Stimulated activated CD4-positive, alpha-beta T cell treated with anti-CD3 and anti-CD28 coated beads, TNF-alpha, amount 100 ng/mL, for 4 hours (primary cell): ENCODE measurements around the gene QPRT.
"Not testable (repeated sequence)": the region's sequence is repeated elsewhere in the genome, so short reads cannot be mapped to it uniquely, and the experiment has no call there.

ENCODE experiments used
- DNase-seq, 3 experiments: peaks; one replicate each; pipeline ENCODE4 v3.0.0-alpha.2; 2020; ENCODE audit warnings: low read depth in 3 of 3

The QPRT gene

GRCh38 chr16:29662729-29663015 is 16.3 kb upstream of the QPRT start:
- DNase-seq = peak in 1 of 3 experiments; percentile 12

- peak in 1 of 3 experiments; percentile 21 for DNase-seq
These were observed 15.8 kb upstream of the QPRT start, which contains the start of gene SPN for GRCh38 chr16:29663016-29663806. SPN (plus strand) TSS chr16:29663247; CDS start chr16:29663729, 482 bp downstream.

DNA sequence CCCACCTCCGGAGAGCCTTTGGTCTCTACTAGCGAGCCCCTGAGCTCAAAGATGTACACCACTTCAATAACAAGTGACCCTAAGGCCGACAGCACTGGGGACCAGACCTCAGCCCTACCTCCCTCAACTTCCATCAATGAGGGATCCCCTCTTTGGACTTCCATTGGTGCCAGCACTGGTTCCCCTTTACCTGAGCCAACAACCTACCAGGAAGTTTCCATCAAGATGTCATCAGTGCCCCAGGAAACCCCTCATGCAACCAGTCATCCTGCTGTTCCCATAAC is 15.2 kb upstream of the QPRT start:
- no peak for DNase-seq

DNA sequence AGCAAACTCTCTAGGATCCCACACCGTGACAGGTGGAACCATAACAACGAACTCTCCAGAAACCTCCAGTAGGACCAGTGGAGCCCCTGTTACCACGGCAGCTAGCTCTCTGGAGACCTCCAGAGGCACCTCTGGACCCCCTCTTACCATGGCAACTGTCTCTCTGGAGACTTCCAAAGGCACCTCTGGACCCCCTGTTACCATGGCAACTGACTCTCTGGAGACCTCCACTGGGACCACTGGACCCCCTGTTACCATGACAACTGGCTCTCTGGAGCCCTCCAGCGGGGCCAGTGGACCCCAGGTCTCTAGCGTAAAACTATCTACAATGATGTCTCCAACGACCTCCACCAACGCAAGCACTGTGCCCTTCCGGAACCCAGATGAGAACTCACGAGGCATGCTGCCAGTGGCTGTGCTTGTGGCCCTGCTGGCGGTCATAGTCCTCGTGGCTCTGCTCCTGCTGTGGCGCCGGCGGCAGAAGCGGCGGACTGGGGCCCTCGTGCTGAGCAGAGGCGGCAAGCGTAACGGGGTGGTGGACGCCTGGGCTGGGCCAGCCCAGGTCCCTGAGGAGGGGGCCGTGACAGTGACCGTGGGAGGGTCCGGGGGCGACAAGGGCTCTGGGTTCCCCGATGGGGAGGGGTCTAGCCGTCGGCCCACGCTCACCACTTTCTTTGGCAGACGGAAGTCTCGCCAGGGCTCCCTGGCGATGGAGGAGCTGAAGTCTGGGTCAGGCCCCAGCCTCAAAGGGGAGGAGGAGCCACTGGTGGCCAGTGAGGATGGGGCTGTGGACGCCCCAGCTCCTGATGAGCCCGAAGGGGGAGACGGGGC is 14.7 kb upstream of the QPRT start:
- DNase-seq = no peak

DNA sequence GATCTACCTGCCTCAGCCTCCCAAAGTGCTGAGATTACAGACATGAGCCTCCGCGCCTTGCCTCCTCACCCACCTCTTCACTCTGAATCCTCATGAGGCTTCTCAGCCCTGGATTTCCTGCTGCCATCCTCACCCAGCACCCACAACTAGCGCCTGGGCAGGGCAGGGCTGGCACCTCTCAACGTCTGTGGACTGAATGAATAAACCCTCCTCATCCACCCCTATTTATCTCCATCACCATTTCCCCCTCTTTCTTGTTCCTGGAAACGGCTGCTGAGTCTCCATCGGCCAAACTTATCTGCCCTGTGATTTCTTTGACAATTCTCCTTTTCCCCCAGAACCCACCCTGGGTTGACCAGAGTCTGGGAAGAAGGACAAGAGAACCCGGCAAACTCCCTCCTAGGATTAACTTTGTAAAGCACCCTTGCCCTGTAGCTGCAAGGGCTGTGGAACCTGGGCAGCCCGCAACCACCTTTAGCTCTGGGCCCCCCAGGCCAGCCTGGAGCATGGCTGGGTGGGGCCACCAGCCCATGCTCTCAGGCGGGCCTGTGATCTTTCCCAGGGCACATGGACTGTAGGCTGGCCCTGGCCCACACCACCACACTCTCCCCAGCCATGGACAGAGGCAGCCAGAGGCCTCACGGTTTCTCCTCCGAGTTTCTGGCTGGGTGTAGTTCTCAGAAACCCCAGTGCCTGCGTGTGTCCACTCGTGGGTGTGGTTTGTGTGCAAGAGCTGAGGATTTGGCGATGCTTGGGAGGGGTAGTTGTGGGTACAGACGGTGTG is 13.5 kb upstream of the QPRT start:
- DNase-seq = peak in 1 of 3 experiments; percentile 9

GRCh38 chr16:29667322-29667610 is 11.7 kb upstream of the QPRT start:
- DNase-seq = not testable (repeated sequence)

DNA sequence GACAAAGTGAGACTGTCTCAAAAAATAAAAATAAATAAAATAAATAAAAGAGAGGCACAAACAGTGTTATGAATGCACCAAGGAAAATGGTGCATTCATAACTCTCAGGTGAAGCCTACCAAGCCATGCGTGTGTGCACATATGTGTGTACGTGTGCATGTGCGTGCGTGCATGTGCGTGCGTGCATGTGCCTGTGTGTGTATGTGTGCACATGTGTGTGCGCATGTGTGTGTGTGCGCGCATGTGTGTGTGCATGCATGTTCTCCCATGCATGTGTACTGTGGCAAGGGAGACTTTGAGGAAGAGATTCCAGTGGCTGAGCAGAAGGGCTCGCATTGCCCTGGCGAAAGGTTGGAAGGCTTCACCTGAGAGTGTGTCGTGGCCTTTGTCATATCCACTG is 11.2 kb upstream of the QPRT start:
- no peak for DNase-seq

DNA sequence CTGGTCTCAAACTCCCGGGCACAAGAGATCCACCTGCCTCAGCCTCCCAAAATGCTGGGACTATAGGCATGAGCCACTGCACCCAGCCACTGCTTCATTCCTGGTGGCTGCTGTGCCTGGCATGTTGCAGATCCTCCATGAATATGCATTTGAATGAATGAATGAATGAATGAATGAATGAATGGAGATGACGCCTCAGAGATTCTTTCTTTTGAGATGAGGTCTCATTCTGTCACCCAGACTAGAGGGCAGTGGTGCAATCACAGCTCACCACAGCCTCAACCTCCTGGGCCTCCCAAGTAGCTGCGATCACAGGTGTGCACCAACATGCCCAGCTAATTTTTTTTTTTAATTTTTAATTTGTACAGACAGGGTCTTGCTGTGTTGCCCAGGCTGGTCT is 10.7 kb upstream of the QPRT start:
- DNase-seq = no peak

GRCh38 chr16:29673501-29673900 is 5.5 kb upstream of the QPRT start:
- no peak for DNase-seq

GRCh38 chr16:29674188-29674587 is 4.8 kb upstream of the QPRT start:
- DNase-seq = no peak

GRCh38 chr16:29675811-29676643 is 3.0 kb upstream of the QPRT start:
- DNase-seq = no peak

GRCh38 chr16:29676989-29677785 is 1.8 kb upstream of the QPRT start:
- DNase-seq = no peak

- DNase-seq = no peak
These were observed 1.2 kb downstream of the QPRT start for GRCh38 chr16:29680180-29680598.

DNA sequence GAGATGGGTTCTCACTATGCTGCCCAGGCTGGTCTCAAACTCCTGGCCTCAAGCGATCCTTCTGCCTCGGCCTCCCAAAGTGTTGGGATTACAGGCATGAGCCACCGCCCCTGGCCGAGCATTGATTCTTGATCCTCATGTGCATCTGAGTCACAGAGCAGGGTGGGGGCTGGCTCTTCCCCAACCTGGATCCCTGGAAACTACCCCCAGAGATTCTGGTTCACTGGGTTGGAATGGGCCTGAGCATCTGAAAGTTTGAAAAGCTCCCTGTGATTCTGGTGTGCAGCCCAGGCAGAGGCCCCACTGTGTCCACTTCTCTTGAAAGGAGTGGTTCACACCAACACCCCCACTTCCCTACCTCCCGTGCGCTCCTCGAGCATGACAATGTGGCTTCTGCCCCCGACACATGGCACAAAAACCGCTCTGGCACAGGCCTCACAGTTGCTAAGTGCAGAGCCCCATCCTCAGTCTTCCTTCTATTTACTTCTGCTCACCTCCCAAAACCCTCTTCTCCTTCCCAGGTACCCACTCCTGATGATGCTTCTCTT is 4.6 kb downstream of the QPRT start:
- DNase-seq = no peak

GRCh38 chr16:29684679-29685078 is 5.7 kb downstream of the QPRT start:
- no peak for DNase-seq

- DNase-seq = no peak
These were observed 7.9 kb downstream of the QPRT start for GRCh38 chr16:29686740-29687332.

- DNase-seq = no peak
These were observed 8.8 kb downstream of the QPRT start for GRCh38 chr16:29687755-29688154.

DNA sequence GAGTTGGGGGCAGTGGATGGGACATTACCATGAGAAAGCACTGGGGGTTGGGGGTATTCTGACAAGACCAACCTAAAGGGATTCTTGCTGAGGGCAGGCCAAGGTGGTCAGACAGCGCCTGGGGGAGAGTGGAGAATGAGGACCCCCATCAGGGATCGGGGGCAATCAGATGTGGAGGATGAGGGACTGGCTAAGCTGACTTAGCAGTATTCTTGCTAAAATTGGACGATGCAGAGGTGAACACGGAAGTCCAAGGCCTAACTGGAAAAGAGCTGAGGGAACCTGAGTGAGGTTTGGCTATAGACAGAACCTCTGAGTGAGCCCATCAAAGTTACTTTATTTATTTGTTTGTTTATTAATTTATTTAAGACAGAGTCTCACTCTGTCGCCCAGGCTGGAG is 9.2 kb downstream of the QPRT start:
- no peak for DNase-seq

DNA sequence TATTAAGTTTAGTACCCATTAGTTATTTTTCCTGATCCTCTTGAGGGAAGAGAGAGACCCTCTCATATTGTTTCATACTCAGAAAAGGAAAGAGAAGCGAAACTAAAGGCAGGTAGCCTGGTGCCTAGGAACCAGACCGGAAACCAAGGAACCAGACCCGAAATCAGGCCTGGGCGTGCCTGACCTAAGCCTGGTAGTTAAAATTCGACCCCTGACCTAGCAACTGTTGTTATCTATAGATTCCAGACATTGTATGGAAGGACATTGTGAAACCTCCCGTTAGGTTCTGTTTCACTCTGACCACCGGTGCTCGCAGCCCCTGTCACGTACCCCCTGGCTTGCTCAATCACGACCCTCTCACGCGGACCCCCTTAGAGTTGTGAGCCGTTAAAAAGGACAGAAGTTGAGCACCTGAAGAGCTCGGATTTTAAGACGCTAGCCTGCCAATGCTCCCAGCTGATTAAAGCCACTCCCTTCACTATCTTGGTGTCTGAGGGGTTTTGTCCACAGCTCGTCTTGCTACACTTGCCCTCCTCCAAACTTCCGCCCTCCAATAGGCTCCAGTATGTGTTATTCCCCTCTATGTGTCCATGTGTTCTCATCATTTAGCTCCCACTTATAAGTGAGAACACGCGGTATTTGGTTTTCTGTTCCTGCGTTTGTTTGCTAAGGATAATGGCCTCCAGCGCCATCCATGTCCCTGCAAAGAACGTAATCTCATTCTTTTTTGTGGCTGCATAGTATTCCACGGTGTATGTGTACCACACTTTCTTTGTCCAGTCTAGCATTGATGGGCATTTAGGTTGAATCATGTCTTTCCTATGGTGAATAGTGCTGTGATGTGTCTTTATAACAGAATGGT is 10.7 kb downstream of the QPRT start:
- not testable (repeated sequence) for DNase-seq
